ENCODE data around the gene RPL27. TPM values are rescaled to one million over a fixed set of nuclear protein-coding genes. Genes with fewer than 3 reads are reported as not detected.
A peak's percentile ranks its signal among the peaks of the same experiment; 100 is the strongest.

RPL27 gene
- total and polyA plus RNA-seq, 2 of the 4 experiments (the other 2 are of a cell fraction): 1,595 to 2,806 TPM

DNA sequence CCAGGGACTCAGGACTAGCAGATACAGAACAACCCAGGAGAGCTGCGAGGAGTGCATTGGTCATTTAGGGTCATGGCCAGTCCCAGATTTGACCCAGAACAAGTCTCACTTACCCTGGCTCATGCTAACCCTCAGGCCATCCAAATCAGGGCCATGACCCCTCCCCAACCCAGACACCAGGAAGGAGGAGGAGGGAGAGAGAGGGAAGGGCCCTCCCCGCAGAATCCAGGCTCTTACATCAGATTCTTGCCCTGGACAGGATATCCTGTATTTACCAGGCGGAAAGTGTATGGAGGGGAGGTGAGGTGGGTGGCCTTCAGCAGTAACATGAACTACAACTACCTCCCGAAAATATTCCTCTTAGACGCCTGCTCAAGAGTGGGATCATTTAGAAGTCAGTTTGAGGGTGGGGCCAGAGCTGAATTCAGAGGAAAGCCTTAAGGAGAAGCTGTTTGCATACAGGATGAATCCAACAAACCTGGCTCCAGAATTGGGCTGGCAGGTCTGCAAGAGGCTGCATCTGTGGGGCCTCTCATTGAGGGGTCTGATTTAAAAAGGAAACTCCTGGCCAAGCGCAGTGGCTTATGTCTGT lies 21.9 kb downstream of the RPL27 start:
- H3K9ac ChIP-seq (ENCODE audit: low read depth, low read length): no peak overlapping the region
- H4K91ac ChIP-seq (ENCODE audit: insufficient read depth, low read depth, low read length): peak overlapping the region; percentile 56
- peaks cover 33% of the 10 kb centered on the region for H3K36me3 ChIP-seq (ENCODE audit: control insufficient read depth, insufficient read depth, low read length)
- H2BK5ac ChIP-seq (ENCODE audit: low read depth, low read length, poor library complexity, severe bottlenecking): no peak overlapping the region
- H3K27ac ChIP-seq (ENCODE audit: insufficient read depth, low read length): peak overlapping the region; percentile 4; the same call in 1 of the 2 replicates
- no CpG with 5 or more reads among the region's 6 CpGs for WGBS, 2 experiments (ENCODE audit: extremely low coverage in 2 of 2, insufficient read length in 1 of 2)
- CTCF ChIA-PET: no interaction called here
- H4K8ac ChIP-seq (ENCODE audit: low read depth in 2 of 2, low read length in 2 of 2): peak overlapping the region; percentile 44 to 58; a peak in 3 of 4 replicates
- no peak overlapping the region for H3K56ac ChIP-seq (ENCODE audit: extremely low read depth, insufficient read depth, low read length)
- peak overlapping the region; percentile 71; the same call in 1 of the 2 replicates for H3K14ac ChIP-seq (replicated peaks; ENCODE audit: low read depth, low read length)
- dilution Hi-C loops (cut with HindIII; ENCODE audit: low sequenced_read_pairs, unreplicated experiment) (no loop called here), in situ Hi-C loops (cut with MboI; ENCODE audit: low sequenced_read_pairs) (no loop called here), intact Hi-C loops (cut with micrococcal nuclease) (no loop called here)
- BruUV-seq (replicated peaks): no TSS peak
- H2AFZ ChIP-seq (replicated peaks; ENCODE audit: low read length, poor library complexity): no peak overlapping the region
- no peaks in the 10 kb centered on the region for H3K9me3 ChIP-seq (ENCODE audit: control insufficient read depth, insufficient read depth, low read length)
- 0 out of 2 replicates have a peak overlapping the region, but pooled peaks have one; percentile 37 for H2BK120ac ChIP-seq (ENCODE audit: low read depth, low read length)
- peaks cover 12% of the 10 kb centered on the region for H3K4me1 ChIP-seq (ENCODE audit: control insufficient read depth, insufficient read depth, low read length)
- 0 out of 2 replicates have a peak overlapping the region, but pooled peaks have one; percentile 9 for H4K5ac ChIP-seq (ENCODE audit: low read depth, low read length)
- POLR2A ChIA-PET (ENCODE audit: unreplicated experiment): no interaction called here
- H3K79me1 ChIP-seq (ENCODE audit: low read depth in 1 of 2, low read length in 2 of 2): peaks cover 15 to 56% of the 10 kb centered on the region in 2 experiments; a peak in 3 of 4 replicates
- H3K4me2 ChIP-seq (ENCODE audit: low read depth, low read length): peak overlapping the region; percentile 35; the same call in 1 of the 2 replicates
- H2AK5ac ChIP-seq (ENCODE audit: low read depth, low read length): peak overlapping the region; percentile 75; the same call in 1 of the 2 replicates
- H2BK15ac ChIP-seq (ENCODE audit: low read depth, low read length): peak overlapping the region; percentile 87; the same call in 1 of the 3 replicates
- TF ChIP-seq RFX5 (IDR thresholded peaks at IDR 0.05; ENCODE audit: low read depth, low read length) (no peak), RAD21 (IDR thresholded peaks at IDR 0.05; ENCODE audit: low read length) (no peak), CHD1 (IDR thresholded peaks at IDR 0.05; ENCODE audit: low read depth, low read length) (no peak), NFE2L2 (IDR thresholded peaks at IDR 0.05; ENCODE audit: low read depth, low read length) (no peak), FOS (IDR thresholded peaks at IDR 0.05; ENCODE audit: low read depth, low read length) (no peak), CEBPB (IDR thresholded peaks at IDR 0.05; ENCODE audit: low read depth, low read length) (no peak), SMC3 (IDR thresholded peaks at IDR 0.05; ENCODE audit: low read depth, low read length) (no peak), MAZ (IDR thresholded peaks at IDR 0.05; ENCODE audit: borderline replicate concordance, low read depth, low read length) (no peak)
- TF ChIP-seq, protein P1, sequence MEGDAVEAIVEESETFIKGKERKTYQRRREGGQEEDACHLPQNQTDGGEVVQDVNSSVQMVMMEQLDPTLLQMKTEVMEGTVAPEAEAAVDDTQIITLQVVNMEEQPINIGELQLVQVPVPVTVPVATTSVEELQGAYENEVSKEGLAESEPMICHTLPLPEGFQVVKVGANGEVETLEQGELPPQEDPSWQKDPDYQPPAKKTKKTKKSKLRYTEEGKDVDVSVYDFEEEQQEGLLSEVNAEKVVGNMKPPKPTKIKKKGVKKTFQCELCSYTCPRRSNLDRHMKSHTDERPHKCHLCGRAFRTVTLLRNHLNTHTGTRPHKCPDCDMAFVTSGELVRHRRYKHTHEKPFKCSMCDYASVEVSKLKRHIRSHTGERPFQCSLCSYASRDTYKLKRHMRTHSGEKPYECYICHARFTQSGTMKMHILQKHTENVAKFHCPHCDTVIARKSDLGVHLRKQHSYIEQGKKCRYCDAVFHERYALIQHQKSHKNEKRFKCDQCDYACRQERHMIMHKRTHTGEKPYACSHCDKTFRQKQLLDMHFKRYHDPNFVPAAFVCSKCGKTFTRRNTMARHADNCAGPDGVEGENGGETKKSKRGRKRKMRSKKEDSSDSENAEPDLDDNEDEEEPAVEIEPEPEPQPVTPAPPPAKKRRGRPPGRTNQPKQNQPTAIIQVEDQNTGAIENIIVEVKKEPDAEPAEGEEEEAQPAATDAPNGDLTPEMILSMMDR (conservative IDR thresholded peaks at IDR 0.05; ENCODE audit: low read depth, low read length): no peak
- TF ChIP-seq, protein P2, sequence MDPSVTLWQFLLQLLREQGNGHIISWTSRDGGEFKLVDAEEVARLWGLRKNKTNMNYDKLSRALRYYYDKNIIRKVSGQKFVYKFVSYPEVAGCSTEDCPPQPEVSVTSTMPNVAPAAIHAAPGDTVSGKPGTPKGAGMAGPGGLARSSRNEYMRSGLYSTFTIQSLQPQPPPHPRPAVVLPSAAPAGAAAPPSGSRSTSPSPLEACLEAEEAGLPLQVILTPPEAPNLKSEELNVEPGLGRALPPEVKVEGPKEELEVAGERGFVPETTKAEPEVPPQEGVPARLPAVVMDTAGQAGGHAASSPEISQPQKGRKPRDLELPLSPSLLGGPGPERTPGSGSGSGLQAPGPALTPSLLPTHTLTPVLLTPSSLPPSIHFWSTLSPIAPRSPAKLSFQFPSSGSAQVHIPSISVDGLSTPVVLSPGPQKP (IDR thresholded peaks at IDR 0.05; ENCODE audit: borderline replicate concordance, low read depth, low read length): no peak
- H3K4ac ChIP-seq (ENCODE audit: low read depth, low read length): peak overlapping the region; percentile 81
- no peak overlapping the region for H3K18ac ChIP-seq (ENCODE audit: low read depth, low read length)
- H3K9me1 ChIP-seq (ENCODE audit: insufficient read depth, low read length): peaks cover 20% of the 10 kb centered on the region
- 0 out of 2 replicates have a peak overlapping the region, but pooled peaks have one; percentile 3 for H2BK20ac ChIP-seq (ENCODE audit: low read depth, low read length)
- peaks cover 32% of the 10 kb centered on the region; the same call in 1 of the 2 replicates for H4K20me1 ChIP-seq (ENCODE audit: insufficient read depth, low read length)
- 0 out of 2 replicates have a peak, but pooled peaks cover 2% of the 10 kb centered on the region for H3K27me3 ChIP-seq (ENCODE audit: control insufficient read depth, insufficient read depth, low read length)
- H2AK9ac ChIP-seq (replicated peaks; ENCODE audit: low read depth, low read length, poor library complexity): peak overlapping the region; percentile 91
- no peak for ATAC-seq (ENCODE audit: low read depth)
- no peak for DNase-seq
- no peak overlapping the region for H3K4me3 ChIP-seq (ENCODE audit: insufficient read depth, low read depth, low read length)
- H3K23ac ChIP-seq (ENCODE audit: low read depth, low read length): 0 out of 2 replicates have a peak overlapping the region, but pooled peaks have one; percentile 87

All from IMR-90 (cell line).